MM.1S (cell line): ENCODE data around the gene MAPK7.

Experiments used
- DNase-seq: peaks from one replicate; pipeline ENCODE4 v3.0.0-alpha.2; 2015
- H2AFZ ChIP-seq: fragments of 300-600 bp; sonication (generic); 2 replicates; pipeline ENCODE4 v1.6.0; 2016; ENCODE audit warnings: antibody characterized with exemption, low read length
- H3F3A ChIP-seq: fragments of 300-600 bp; sonication (generic); 2 replicates; pipeline ENCODE4 v1.6.1; 2016; ENCODE audit warnings: mild to moderate bottlenecking, antibody characterized with exemption, low read length, moderate library complexity, mixed read lengths; ENCODE audit not compliant: insufficient read depth
- H3K27ac ChIP-seq: fragments of 300-600 bp; sonication (generic); 2 replicates; pipeline ENCODE4 v1.5.1; 2016; ENCODE audit warnings: mild to moderate bottlenecking, low read length
- H3K27me3 ChIP-seq: fragments of 300-600 bp; sonication (generic); replicated peaks from 2 replicates; pipeline ENCODE4 v1.6.0; 2016; ENCODE audit warnings: low read length; ENCODE audit not compliant: insufficient read depth
- H3K36me3 ChIP-seq: fragments of 300-600 bp; sonication (generic); replicated peaks from 2 replicates; pipeline ENCODE4 v1.6.1; 2016; ENCODE audit warnings: mild to moderate bottlenecking, low read length, mixed read lengths; ENCODE audit not compliant: insufficient read depth
- H3K4me1 ChIP-seq: fragments of 300-600 bp; sonication (generic); 2 replicates; pipeline ENCODE4 v1.6.1; 2016; ENCODE audit warnings: low read length, mixed read lengths
- H3K4me2 ChIP-seq: fragments of 300-600 bp; sonication (generic); 2 replicates; pipeline ENCODE4 v1.6.0; 2016; ENCODE audit warnings: low read depth, low read length
- H3K4me3 ChIP-seq: fragments of 300-600 bp; sonication (generic); 2 replicates; pipeline ENCODE4 v1.5.1; 2016; ENCODE audit warnings: low read length, mixed read lengths
- H3K79me2 ChIP-seq: fragments of 300-600 bp; sonication (generic); 2 replicates; pipeline ENCODE4 v1.6.1; 2016; ENCODE audit warnings: mixed run types, low read length, mixed read lengths
- H3K9ac ChIP-seq: fragments of 300-600 bp; sonication (generic); 2 replicates; pipeline ENCODE4 v1.6.1; 2016; ENCODE audit warnings: low read length, mixed read lengths
- H3K9me2 ChIP-seq: fragments of 300-600 bp; sonication (generic); replicated peaks from 2 replicates; pipeline ENCODE4 v1.6.1; 2016; ENCODE audit warnings: mild to moderate bottlenecking, low read length, mixed read lengths; ENCODE audit not compliant: insufficient read depth
- H3K9me3 ChIP-seq: fragments of 300-600 bp; sonication (generic); replicated peaks from 2 replicates; pipeline ENCODE4 v1.6.1; 2016; ENCODE audit warnings: mild to moderate bottlenecking, low read length, mixed read lengths; ENCODE audit not compliant: insufficient read depth
- H4K20me1 ChIP-seq: fragments of 300-600 bp; sonication (generic); 2 replicates; pipeline ENCODE4 v1.6.1; 2016; ENCODE audit warnings: mild to moderate bottlenecking, low read length, moderate library complexity, mixed read lengths; ENCODE audit not compliant: insufficient read depth
- CTCF ChIP-seq: fragments of 300-600 bp; sonication (generic); IDR thresholded peaks from 2 replicates; pipeline ENCODE4 v1.5.1; 2016; ENCODE audit warnings: antibody characterized with exemption, low read length, mixed read lengths
- EZH2 ChIP-seq: fragments of 300-600 bp; sonication (generic); optimal IDR thresholded peaks from 2 replicates; pipeline ENCODE3; 2017; ENCODE audit warnings: low read depth, mild to moderate bottlenecking, antibody characterized with exemption, low read length, mixed read lengths
- EZH2phosphoT487 ChIP-seq: fragments of 300-600 bp; sonication (generic); IDR thresholded peaks from 2 replicates; pipeline ENCODE4 v1.6.1; 2018; ENCODE audit warnings: antibody characterized with exemption, low read length

MAPK7 gene

GRCh38 chr17:19409066-19409465 lies 30.8 kb downstream of the MAPK7 start:
- Histone ChIP-seq H4K20me1 (no peaks in the 10 kb centered on the region), H3K9me2 (no peaks in the 10 kb centered on the region), H3F3A (no peaks in the 10 kb centered on the region), H3K4me2 (no peak overlapping the region), H3K9me3 (no peaks in the 10 kb centered on the region), H3K27me3 (no peaks in the 10 kb centered on the region), H3K4me3 (no peak overlapping the region), H3K9ac (no peak overlapping the region), H3K36me3 (no peaks in the 10 kb centered on the region), H2AFZ (no peak overlapping the region), H3K27ac (no peak overlapping the region), H3K79me2 (no peaks in the 10 kb centered on the region), H3K4me1 (no peaks in the 10 kb centered on the region)
- no peak for DNase-seq
- no peak for TF ChIP-seq CTCF
- no peak for TF ChIP-seq EZH2phosphoT487
- TF ChIP-seq EZH2, result no peak

GRCh38 chr17:19409509-19409908 lies 31.2 kb downstream of the MAPK7 start:
- no peak for DNase-seq
- no peaks in the 10 kb centered on the region for H3K36me3 ChIP-seq
- H3K4me2 ChIP-seq, result no peak overlapping the region

GRCh38 chr17:19410091-19410490 lies 31.8 kb downstream of the MAPK7 start:
- DNase-seq, result no peak
- Histone ChIP-seq H3K9ac (no peak overlapping the region), H3F3A (no peaks in the 10 kb centered on the region), H3K4me3 (no peak overlapping the region), H3K27me3 (no peaks in the 10 kb centered on the region), H3K4me2 (no peak overlapping the region), H2AFZ (no peak overlapping the region), H4K20me1 (no peaks in the 10 kb centered on the region), H3K4me1 (no peaks in the 10 kb centered on the region), H3K27ac (no peak overlapping the region), H3K9me2 (no peaks in the 10 kb centered on the region), H3K36me3 (no peaks in the 10 kb centered on the region), H3K79me2 (no peaks in the 10 kb centered on the region), H3K9me3 (no peaks in the 10 kb centered on the region)
- TF ChIP-seq EZH2phosphoT487 (no peak), CTCF (no peak), EZH2 (no peak)

More at GRCh38 chr17:19409509-19409908, 31.2 kb downstream of the MAPK7 start:
- Histone ChIP-seq H3K27ac (no peak overlapping the region), H3K79me2 (no peaks in the 10 kb centered on the region), H3K9me3 (no peaks in the 10 kb centered on the region), H3K4me3 (no peak overlapping the region), H4K20me1 (no peaks in the 10 kb centered on the region), H2AFZ (no peak overlapping the region), H3K4me1 (no peaks in the 10 kb centered on the region), H3F3A (no peaks in the 10 kb centered on the region), H3K27me3 (no peaks in the 10 kb centered on the region), H3K9ac (no peak overlapping the region), H3K9me2 (no peaks in the 10 kb centered on the region)
- TF ChIP-seq EZH2 (no peak), EZH2phosphoT487 (no peak), CTCF (no peak)
